KOPT-K1 (cell line): ENCODE results near the gene TAF11L7.
"Not testable (repeated sequence)": the region's sequence is repeated elsewhere in the genome, so short reads cannot be mapped to it uniquely, and the experiment has no call there.

ENCODE experiments used
- H3K27ac ChIP-seq: fragments of 200-600 bp; sonication (generic); 2 replicates; pipeline ENCODE4 v1.5.1; 2016; ENCODE audit warnings: antibody characterized with exemption, mild to moderate bottlenecking, low read depth, low read length; ENCODE audit not compliant: poor library complexity, severe bottlenecking
- H3K36me3 ChIP-seq: fragments of 200-600 bp; sonication (generic); 2 replicates; pipeline ENCODE4 v1.5.1; 2017; ENCODE audit warnings: antibody characterized with exemption, mild to moderate bottlenecking, low read length, moderate library complexity; ENCODE audit not compliant: insufficient read depth
- H3K9me3 ChIP-seq: fragments of 200-600 bp; sonication (generic); 2 replicates; pipeline ENCODE4 v1.5.1; 2017; ENCODE audit warnings: antibody characterized with exemption, low read length, mild to moderate bottlenecking; ENCODE audit not compliant: insufficient read depth, poor library complexity, severe bottlenecking

TAF11L7 gene

DNA sequence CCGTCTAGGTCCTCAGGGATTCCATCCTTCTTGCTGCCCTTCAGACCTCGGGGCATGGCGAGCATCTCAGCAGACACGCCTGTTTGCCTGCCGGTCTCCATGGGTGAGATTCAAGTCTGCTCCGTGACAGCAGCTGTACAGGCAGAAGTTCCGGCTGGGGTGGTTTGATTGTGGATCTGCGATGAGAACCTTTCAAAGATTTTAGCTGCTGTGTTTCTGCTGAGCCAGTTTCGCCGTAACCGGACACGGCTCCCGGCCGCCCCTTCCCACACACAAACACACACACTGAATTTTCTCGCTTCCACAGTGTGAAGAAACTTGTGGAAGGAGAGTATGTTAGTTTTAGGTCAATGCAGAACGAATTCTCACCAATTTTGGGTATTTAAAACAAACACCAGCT is at the start of gene TAF11L7:
TAF11L7 (minus strand) TSS at position 101 of the 400 bp plus-strand sequence.
- H3K36me3 ChIP-seq, H3K27ac ChIP-seq, H3K9me3 ChIP-seq: not testable (repeated sequence)

DNA sequence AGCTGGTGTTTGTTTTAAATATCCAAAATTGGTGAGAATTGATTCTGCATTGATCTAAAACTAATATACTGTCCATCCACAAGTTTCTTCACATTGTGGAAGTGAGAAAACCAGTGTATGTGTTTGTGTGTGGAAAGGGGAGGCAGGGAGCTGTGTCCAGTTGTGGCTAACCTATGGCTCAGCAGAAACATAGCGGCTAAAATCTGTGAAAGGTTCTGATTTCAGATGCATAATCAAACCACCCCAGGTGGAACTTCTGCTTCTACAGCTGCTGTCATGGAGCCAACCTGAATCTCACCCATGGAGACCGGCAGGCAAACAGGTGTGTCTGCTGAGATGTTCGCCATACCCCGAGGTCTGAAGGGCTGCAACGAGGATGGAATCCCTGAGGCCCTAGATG is 48.6 kb upstream of the TAF11L7 start, which contains the start of gene TAF11L14:
TAF11L14 (plus strand) TSS at position 301 of the 400 bp plus-strand sequence.
- Histone ChIP-seq H3K27ac (no peak within 1 kb of the TSS), H3K9me3 (no peaks in the 10 kb centered on the region), H3K36me3 (no peaks in the 10 kb centered on the region)

DNA sequence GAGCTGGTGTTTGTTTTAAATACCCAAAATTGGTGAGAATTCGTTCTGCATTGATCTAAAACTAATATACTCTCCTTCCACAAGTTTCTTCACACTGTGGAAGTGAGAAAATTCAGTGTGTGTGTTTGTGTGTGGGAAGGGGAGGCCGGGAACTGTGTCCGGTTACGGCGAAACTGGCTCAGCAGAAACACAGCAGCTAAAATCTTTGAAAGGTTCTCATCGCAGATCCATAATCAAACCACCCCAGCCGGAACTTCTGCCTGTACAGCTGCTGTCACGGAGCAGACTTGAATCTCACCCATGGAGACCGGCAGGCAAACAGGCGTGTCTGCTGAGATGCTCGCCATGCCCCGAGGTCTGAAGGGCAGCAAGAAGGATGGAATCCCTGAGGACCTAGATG is 46.2 kb upstream of the TAF11L7 start, which contains the start of gene TAF11L13:
TAF11L13 (plus strand) TSS at position 301 of the 400 bp plus-strand sequence.
- H3K9me3 ChIP-seq, H3K27ac ChIP-seq, H3K36me3 ChIP-seq: not testable (repeated sequence)

DNA sequence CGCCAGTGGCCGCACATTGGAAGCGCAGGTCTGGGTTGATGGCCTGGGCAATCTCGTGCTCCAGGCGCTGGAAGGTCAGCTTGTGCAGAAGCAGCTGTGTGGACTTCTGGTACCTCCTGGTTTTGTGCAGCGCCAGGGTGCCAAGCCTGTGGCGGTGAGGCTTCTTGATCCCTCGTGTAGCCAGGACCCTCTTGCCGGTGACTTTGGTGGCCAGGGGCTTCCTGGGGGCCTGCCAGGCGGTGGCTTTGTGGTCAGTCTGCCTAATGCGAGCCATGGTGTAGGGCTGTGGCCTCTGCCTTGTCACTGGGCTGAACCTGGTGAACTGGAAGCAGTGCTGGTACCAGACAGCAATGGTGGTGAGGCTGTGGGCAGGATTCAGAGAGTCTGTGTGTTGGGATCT is 40.1 kb upstream of the TAF11L7 start:
- H3K9me3 ChIP-seq, result no peaks in the 10 kb centered on the region
- no peaks in the 10 kb centered on the region for H3K36me3 ChIP-seq
- H3K27ac ChIP-seq, result no peak overlapping the region

DNA sequence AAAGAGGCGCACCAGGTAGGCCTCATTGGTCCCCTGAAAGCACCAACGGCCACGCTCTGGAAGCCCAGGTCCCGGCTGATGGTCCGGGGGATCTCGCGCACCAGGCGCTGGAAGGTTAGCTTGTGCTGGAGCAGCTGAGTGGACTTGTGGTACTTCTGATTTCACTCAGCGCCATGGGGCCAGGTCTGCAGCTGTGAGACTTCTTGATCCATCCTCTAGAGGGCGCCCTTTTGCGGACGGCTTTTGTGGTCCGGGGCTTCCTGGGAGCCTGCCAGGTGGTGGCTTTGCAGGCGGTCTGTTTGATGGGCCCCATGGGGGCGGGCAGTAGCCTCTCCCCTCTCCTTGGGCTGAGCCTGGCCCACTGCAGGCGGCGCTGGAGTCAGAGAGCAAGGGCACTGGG is 35.1 kb upstream of the TAF11L7 start:
- Histone ChIP-seq H3K27ac (no peak overlapping the region), H3K36me3 (no peaks in the 10 kb centered on the region), H3K9me3 (no peaks in the 10 kb centered on the region)

DNA sequence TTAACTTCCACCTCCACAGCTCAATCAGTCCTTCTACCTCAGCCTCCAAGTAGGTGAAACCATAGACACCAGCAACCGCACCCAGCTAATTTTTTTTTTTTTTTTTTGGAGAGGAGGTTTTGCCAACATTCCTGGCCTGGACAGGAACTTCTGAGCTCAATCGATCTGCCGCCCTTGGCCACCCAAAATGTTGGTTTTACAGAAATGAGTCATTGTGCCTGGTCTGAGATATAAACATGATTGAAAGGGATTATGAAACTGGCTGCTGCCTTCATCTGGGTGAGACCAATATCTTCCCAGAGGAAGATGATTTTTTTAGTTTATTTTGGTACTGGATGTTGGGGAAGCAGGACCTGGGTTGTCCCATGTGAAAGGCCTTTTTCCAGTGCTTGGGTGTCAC is 33.8 kb upstream of the TAF11L7 start:
- H3K36me3 ChIP-seq, result no peaks in the 10 kb centered on the region
- H3K27ac ChIP-seq, result no peak overlapping the region
- H3K9me3 ChIP-seq, result no peaks in the 10 kb centered on the region

DNA sequence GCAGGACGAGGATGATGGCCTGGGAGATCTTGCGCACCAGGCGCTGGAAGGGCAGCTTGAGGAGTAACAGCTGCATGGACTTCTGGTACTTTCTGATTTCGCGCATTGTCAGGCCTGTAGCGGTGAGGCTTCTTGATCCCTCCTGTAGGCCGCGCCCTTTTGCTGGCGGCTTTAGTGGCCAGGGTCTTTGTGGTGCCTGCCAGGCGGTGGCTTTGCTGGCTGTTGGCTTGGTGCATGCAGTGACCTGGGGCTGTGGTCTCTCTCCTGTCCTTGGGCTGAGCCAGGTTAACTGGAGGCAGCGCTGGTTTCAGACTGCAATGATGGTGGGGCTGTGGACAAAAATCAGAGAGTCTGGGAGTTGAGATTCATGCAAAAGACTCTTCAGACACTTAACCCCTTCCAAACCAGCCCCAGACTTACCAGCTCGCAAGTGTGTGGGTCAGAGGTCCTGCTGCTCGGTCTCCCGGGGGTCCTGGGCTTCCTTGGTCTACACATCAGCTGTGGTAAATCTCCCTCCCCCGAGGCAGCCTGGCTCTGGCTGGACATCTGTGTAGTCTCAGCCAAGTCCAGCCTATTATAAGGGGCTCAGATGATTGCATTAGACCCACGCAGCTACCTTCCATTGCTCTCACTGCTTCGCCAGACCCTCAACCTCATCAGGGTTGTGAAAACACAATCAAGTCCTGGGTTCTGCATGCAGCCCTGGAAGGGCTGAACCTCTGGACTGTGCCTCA is 29.5 kb upstream of the TAF11L7 start:
- Histone ChIP-seq H3K27ac (no peak overlapping the region), H3K36me3 (no peaks in the 10 kb centered on the region), H3K9me3 (no peaks in the 10 kb centered on the region)

DNA sequence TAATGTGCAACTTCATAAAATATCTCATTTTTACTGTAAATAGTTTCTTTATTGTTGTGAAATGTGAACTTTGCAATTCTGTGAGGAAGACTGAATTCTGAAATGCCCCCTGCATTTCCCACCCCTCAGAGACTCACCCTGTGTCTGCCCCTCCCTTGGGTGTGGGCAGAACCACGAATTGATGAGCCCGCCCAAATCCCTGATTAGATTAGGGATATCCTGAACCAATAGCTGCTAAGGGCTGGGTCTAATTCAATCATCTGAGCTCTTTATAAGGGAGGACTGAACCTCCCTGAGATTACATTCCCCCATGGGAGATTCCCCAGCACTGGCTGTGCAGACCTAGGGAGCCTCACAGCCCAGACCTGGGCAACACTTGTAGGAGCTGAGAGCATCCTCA is 24.5 kb upstream of the TAF11L7 start, which contains the start of gene TAF11L12:
TAF11L12 (plus strand) TSS at position 301 of the 400 bp plus-strand sequence.
- not testable (repeated sequence) for H3K36me3 ChIP-seq, H3K9me3 ChIP-seq, H3K27ac ChIP-seq

DNA sequence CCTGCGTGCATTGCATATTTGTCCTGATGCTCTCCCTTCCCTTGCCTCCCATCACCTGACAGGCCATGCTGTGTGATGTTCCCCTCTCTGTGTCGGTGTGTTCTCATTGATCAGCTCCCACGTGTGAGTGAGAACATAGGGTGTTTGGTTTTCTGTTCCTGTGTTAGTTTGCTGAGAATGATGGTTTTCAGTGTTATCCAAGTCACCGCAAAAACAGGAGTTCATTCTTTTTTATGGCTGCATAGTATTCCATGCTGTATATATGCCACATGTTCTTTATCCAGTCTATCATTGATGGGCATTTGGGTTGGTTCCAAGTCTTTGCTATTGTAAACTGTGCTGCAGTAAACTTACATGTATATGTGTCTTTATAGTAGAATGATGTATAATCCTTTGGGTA is 21.9 kb upstream of the TAF11L7 start:
- H3K36me3 ChIP-seq, H3K27ac ChIP-seq, H3K9me3 ChIP-seq: not testable (repeated sequence)

DNA sequence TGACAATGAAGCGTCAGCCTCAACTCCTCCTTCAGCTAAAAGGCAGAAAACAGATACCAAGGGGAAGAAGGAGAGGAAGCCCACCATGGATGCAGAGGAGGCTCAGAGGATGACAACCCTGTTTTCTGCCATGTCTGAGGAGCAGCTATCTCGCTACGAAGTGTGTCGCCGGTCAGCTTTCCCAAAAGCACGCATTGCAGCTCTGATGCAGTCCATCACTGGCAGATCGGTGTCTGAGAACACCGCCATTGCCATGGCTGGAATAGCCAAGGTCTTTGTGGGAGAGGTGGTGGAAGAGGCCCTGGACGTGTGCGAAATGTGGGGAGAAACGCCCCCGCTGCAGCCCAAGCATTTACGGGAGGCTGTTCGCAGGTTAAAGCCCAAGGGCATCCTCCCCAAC is 19.4 kb upstream of the TAF11L7 start:
- Histone ChIP-seq H3K36me3 (no peaks in the 10 kb centered on the region), H3K27ac (no peak overlapping the region)

DNA sequence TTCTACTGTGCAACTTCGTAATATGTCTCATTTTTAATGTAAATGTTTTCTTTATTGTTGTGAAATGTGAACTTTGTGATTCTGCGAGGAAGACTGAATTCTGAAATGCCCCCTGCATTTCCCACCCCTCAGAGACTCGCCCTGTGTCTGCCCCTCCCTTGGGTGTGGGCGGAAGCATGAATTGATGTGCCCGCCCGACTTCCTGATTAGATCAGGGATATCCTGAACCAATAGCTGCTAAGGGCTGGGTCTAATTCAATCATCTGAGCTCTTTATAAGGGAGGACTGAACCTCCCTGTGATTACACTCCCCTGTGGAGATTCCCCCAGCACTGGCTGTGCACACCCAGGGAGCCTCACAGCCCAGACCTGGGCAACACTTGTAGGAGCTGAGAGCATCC is 18.3 kb upstream of the TAF11L7 start, which contains the start of gene TAF11L11:
TAF11L11 (plus strand) TSS at position 304 of the 400 bp plus-strand sequence.
- not testable (repeated sequence) for H3K36me3 ChIP-seq, H3K27ac ChIP-seq, H3K9me3 ChIP-seq

More for the DNA sequence above, 19.4 kb upstream of the TAF11L7 start:
- H3K9me3 ChIP-seq, result no peaks in the 10 kb centered on the region

DNA sequence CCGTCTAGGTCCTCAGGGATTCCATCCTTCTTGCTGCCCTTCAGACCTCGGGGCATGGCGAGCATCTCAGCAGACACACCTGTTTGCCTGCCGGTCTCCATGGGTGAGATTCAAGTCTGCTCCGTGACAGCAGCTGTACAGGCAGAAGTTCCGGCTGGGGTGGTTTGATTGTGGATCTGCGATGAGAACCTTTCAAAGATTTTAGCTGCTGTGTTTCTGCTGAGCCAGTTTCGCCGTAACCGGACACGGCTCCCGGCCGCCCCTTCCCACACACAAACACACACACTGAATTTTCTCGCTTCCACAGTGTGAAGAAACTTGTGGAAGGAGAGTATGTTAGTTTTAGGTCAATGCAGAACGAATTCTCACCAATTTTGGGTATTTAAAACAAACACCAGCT is 12.2 kb upstream of the TAF11L7 start, which contains the start of gene TAF11L10:
TAF11L10 (minus strand) TSS at position 101 of the 400 bp plus-strand sequence.
- H3K9me3 ChIP-seq, H3K27ac ChIP-seq, H3K36me3 ChIP-seq: not testable (repeated sequence)

DNA sequence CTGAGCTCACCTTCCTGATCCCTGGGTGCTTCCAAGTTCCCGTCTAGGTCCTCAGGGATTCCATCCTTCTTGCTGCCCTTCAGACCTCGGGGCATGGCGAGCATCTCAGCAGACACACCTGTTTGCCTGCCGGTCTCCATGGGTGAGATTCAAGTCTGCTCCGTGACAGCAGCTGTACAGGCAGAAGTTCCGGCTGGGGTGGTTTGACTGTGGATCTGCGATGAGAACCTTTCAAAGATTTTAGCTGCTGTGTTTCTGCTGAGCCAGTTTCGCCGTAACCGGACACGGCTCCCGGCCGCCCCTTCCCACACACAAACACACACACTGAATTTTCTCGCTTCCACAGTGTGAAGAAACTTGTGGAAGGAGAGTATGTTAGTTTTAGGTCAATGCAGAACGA is 8.7 kb upstream of the TAF11L7 start, which contains the start of gene TAF11L9:
TAF11L9 (minus strand) TSS at position 140 of the 400 bp plus-strand sequence.
- not testable (repeated sequence) for H3K36me3 ChIP-seq

DNA sequence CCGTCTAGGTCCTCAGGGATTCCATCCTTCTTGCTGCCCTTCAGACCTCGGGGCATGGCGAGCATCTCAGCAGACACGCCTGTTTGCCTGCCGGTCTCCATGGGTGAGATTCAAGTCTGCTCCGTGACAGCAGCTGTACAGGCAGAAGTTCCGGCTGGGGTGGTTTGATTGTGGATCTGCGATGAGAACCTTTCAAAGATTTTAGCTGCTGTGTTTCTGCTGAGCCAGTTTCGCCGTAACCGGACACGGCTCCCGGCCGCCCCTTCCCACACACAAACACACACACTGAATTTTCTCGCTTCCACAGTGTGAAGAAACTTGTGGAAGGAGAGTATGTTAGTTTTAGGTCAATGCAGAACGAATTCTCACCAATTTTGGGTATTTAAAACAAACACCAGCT is 5.3 kb upstream of the TAF11L7 start, which contains the start of gene TAF11L8:
TAF11L8 (minus strand) TSS at position 101 of the 400 bp plus-strand sequence.
- H3K27ac ChIP-seq, H3K36me3 ChIP-seq, H3K9me3 ChIP-seq: not testable (repeated sequence)

More for the DNA sequence above, 8.7 kb upstream of the TAF11L7 start, which contains the start of gene TAF11L9:
- H3K27ac ChIP-seq, H3K9me3 ChIP-seq: not testable (repeated sequence)
